ENCODE results near the gene ANKHD1. TPM values are rescaled to one million over a fixed set of nuclear protein-coding genes. Genes with fewer than 3 reads are reported as not detected.

Gene ANKHD1
- total RNA-seq, 4 donors from 2014 or later: 106 to 200 (median 161) TPM

- Histone ChIP-seq H3K27me3 (no peaks in the 10 kb centered on the region), H3K9me3 (no peaks in the 10 kb centered on the region), H3K4me3 (no peak overlapping the region), H3K4me1 (peaks cover 6 to 8% of the 10 kb centered on the region in 2 donors), H3K27ac (no peak overlapping the region), H3K36me3 (no peaks in the 10 kb centered on the region)
- intact Hi-C loops (cut with DNase I; ENCODE audit: low total_unique reads): no loop called here
- no peak for TF ChIP-seq POLR2A (IDR thresholded peaks at IDR 0.05)
- no peak for TF ChIP-seq CTCF (IDR thresholded peaks at IDR 0.05)
- DNase-seq: no peak
Measured at GRCh38 chr5:140570488-140570887, 168.9 kb downstream of the ANKHD1 start.

- Histone ChIP-seq H3K27ac (no peak overlapping the region), H3K4me1 (peaks cover under 1 to 1% of the 10 kb centered on the region in 2 donors), H3K27me3 (no peaks in the 10 kb centered on the region), H3K4me3 (no peak overlapping the region), H3K36me3 (no peaks in the 10 kb centered on the region), H3K9me3 (no peaks in the 10 kb centered on the region)
- TF ChIP-seq CTCF (IDR thresholded peaks at IDR 0.05) (no peak), POLR2A (IDR thresholded peaks at IDR 0.05) (no peak)
- no peak for DNase-seq
- intact Hi-C loops (cut with DNase I; ENCODE audit: low total_unique reads): no loop called here
Measured at GRCh38 chr5:140571105-140571504, 169.5 kb downstream of the ANKHD1 start.

- H3K27ac ChIP-seq: no peak overlapping the region
- TF ChIP-seq POLR2A (IDR thresholded peaks at IDR 0.05): no peak
- TF ChIP-seq CTCF (IDR thresholded peaks at IDR 0.05): no peak
Measured at GRCh38 chr5:140573683-140574082, 172.1 kb downstream of the ANKHD1 start.

GRCh38 chr5:140574165-140574564, 172.5 kb downstream of the ANKHD1 start:
- no peaks in the 10 kb centered on the region for H3K27me3 ChIP-seq
- H3K27ac ChIP-seq: no peak overlapping the region
- H3K4me1 ChIP-seq: no peaks in the 10 kb centered on the region
- DNase-seq: no peak
- no peak overlapping the region for H3K4me3 ChIP-seq
- no peaks in the 10 kb centered on the region for H3K9me3 ChIP-seq
- no peaks in the 10 kb centered on the region for H3K36me3 ChIP-seq
- no peak for TF ChIP-seq POLR2A (IDR thresholded peaks at IDR 0.05)
- no peak for TF ChIP-seq CTCF (IDR thresholded peaks at IDR 0.05)
- intact Hi-C loops (cut with DNase I; ENCODE audit: low total_unique reads): no loop called here

More at GRCh38 chr5:140573683-140574082, 172.1 kb downstream of the ANKHD1 start:
- Histone ChIP-seq H3K27me3 (no peaks in the 10 kb centered on the region), H3K4me1 (no peaks in the 10 kb centered on the region), H3K36me3 (no peaks in the 10 kb centered on the region), H3K4me3 (no peak overlapping the region), H3K9me3 (no peaks in the 10 kb centered on the region)
- intact Hi-C loops (cut with DNase I; ENCODE audit: low total_unique reads): no loop called here
- DNase-seq: no peak

- DNase-seq: no peak
- H3K27ac ChIP-seq: no peak overlapping the region
Measured at GRCh38 chr5:140575309-140575708, 173.7 kb downstream of the ANKHD1 start.

More at GRCh38 chr5:140575309-140575708, 173.7 kb downstream of the ANKHD1 start:
- Histone ChIP-seq H3K27me3 (no peaks in the 10 kb centered on the region), H3K36me3 (no peaks in the 10 kb centered on the region), H3K4me1 (no peaks in the 10 kb centered on the region), H3K9me3 (no peaks in the 10 kb centered on the region), H3K4me3 (no peak overlapping the region)
- intact Hi-C loops (cut with DNase I; ENCODE audit: low total_unique reads): no loop called here
- TF ChIP-seq CTCF (IDR thresholded peaks at IDR 0.05): peak in 2 of 4 experiments; percentile 18 to 20
- TF ChIP-seq POLR2A (IDR thresholded peaks at IDR 0.05): no peak

Measured in uterus (tissue), 4 donors.